HPDE6-E6E7 (cell line): ENCODE results near the gene MAP3K2.
"Not testable (repeated sequence)": the region's sequence is repeated elsewhere in the genome, so short reads cannot be mapped to it uniquely, and the experiment has no call there.

ENCODE experiments used
- DNase-seq: peaks from one replicate; pipeline ENCODE4 v3.0.0; 2011; ENCODE audit warnings: missing footprints; ENCODE audit errors: extremely low spot score

MAP3K2 gene

GRCh38 chr2:127382831-127383230 is 4.9 kb downstream of the MAP3K2 start:
- no peak for DNase-seq

GRCh38 chr2:127381762-127382161 is 6.0 kb downstream of the MAP3K2 start:
- no peak for DNase-seq

DNA sequence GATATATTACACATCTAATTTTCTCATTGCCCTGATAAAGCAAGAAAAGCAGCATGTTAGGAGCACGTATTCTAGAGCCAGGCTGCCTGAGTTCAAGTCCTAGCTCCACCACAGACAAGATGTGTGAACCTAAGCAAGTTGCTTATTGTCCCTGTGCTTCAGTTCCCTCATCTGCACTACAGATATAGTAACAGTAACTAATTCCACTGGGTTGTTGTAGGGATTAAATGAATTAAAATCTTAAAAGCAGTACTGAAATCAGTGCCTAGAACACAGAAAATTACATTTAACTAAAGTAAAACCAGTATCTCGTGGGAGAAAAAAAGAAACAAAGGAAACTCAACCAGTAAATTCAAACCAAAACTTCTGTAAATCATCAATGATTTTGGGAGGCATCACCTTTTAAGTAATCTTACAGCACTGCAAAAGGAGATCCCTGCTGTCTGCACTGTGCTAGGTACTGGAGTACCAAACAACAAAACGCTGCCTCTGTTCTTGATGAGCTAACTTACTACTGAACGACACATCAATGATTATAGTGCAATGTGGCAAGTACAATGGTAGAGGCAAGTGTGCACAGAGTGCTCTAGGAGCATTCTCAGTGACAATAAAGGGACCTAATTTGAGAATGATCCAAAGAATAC is 7.9 kb downstream of the MAP3K2 start:
- DNase-seq, result no peak

GRCh38 chr2:127378720-127379119 is 9.1 kb downstream of the MAP3K2 start:
- DNase-seq, result no peak

GRCh38 chr2:127377262-127377661 is 10.5 kb downstream of the MAP3K2 start:
- DNase-seq, result no peak

GRCh38 chr2:127376257-127376656 is 11.5 kb downstream of the MAP3K2 start:
- no peak for DNase-seq

DNA sequence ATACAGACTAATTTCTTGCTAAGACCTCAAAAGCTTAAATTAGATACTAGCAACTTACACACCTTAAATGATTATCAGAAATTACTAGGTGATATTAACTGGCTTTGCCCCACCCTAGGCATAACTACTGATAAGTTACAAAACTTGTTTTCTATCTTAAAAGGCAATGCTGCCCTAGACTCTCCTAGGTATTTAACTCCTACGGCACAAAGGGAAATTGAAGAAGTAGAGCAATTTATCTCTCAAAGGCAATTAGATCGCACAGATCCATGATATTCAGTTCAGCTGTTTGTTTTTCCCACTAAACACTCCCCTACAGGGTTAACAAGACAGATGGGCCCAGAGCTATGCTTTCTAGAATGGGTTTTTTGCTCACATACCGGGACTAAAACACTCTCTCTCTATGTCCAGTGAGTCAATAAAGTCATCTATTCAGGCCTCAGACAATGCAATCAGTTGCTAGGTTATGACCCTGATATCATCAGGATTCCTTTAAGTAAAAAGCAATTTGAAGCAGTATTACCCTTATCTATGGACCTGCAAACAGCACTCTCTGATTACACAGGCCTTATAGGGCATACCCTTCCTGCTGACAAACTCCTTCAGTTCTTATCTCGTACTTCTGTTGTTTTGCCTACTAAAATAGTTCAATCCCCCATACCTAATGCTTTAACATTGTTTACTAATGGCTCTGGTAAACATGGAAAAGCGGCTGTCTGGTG is 14.3 kb downstream of the MAP3K2 start:
- DNase-seq, result no peak

GRCh38 chr2:127371037-127371436 is 16.7 kb downstream of the MAP3K2 start:
- DNase-seq, result no peak

DNA sequence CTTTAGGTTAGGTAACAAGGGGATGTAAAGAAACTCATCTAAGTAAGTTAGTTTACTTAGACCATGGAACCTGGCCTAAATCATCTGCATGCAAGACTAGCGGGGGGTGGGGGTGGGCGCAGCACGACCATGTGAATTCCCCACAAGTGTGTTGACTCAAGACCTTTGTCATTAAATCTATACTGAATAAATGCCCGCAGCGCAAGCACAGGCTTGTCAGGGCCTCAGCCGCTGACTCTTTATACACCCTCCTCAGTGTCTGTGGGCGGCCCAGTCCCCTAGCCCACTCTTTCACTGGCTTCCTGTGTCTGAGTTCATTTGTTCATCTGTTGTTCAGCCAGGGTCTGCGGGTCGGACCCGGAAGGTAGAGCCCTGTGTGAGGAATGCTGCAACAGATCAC is 17.8 kb downstream of the MAP3K2 start:
- DNase-seq, result no peak

DNA sequence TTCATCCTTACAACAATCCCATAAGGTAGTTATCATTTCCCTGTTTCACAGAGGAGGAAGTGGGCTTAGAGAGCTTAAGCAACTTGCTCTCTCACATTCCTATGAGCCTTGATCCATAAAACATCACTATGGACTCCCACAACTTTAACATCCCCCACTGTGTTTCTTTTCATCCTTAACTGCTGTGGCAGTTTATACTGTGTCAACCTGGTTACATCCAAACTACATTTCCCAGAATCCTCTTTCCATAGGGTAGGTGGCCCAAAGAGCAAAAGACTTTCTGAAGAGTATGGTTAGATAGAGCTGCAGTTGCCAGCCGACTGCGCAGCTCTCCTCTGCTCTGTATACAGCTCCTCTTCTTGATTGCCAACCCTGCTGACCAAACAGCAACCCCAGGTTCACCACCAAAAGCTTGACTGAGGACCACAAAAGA is 22.5 kb downstream of the MAP3K2 start:
- DNase-seq, result no peak

- no peak for DNase-seq
Measured at GRCh38 chr2:127362971-127363370, 24.8 kb downstream of the MAP3K2 start.

- no peak for DNase-seq
Measured at GRCh38 chr2:127361929-127362885, 25.6 kb downstream of the MAP3K2 start.

- no peak for DNase-seq
Measured at GRCh38 chr2:127360242-127360641, 27.5 kb downstream of the MAP3K2 start.

- DNase-seq, result no peak
Measured at GRCh38 chr2:127359520-127359919, 28.3 kb downstream of the MAP3K2 start.

DNA sequence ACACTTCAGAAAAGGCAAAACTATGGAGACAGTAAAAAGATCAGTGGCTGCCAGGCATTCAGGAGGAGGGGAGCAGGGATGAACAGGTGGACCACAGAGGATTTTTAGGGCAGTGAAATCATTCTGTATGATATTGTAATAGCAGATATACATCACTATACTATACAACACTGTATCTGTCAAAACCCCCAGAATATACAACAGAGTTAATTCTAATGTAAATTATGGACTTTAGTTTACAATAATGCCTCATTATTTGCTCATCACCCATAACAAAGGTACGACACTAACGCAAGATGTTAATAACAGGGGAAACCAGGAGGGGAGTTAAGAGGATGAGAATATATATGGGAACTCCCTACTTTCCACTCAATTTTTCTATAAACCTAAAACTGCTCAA is 28.8 kb downstream of the MAP3K2 start:
- no peak for DNase-seq

GRCh38 chr2:127358044-127358443 is 29.7 kb downstream of the MAP3K2 start:
- no peak for DNase-seq

GRCh38 chr2:127357591-127357990 is 30.2 kb downstream of the MAP3K2 start:
- DNase-seq, result no peak

DNA sequence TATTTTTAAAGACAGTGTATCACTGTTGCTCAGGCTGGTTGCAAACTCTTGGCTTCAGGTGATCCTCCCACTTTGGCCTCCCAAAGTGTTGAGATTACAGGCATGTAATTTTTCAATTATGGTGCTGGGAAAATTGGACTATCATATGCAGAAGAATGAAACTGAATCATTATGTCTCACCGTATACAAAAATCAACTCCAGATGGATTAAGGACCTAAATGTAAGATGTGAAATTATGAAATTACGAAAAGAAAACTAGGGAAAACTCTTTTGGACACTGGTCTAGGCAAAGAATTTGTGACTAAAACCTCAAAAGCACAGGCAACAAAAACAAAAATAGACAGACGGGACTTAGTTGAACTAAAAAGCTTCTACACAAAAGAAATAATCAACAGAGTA is 31.2 kb downstream of the MAP3K2 start:
- DNase-seq, result no peak

DNA sequence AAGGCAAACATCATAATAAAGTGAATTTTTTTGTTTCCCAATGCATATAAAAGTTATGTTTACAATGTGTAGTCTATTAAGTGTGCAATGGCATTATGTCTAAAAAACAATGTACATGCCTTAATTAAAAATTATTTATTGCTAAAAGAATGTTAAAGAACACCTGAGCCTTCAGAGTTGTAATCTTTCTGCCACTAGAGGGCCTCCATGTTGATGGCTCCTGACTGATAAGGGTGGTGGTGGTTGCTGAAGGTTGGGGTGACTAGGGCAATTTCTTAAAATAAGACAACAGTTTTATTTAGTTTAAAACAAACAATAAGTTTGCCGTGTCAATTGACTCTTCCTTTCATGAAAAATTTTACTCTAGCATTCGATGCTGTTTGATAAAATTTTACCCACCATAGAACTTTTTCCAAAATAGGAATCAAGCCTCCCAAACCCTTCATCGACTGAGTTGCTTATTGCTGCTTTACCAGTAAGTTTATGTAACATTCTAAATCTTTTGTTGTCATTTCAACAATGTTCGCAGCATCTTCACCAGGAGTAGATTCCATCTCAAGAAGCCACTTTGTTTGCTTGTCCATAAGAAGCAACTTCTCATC is 32.3 kb downstream of the MAP3K2 start:
- DNase-seq, result peak; percentile 25

DNA sequence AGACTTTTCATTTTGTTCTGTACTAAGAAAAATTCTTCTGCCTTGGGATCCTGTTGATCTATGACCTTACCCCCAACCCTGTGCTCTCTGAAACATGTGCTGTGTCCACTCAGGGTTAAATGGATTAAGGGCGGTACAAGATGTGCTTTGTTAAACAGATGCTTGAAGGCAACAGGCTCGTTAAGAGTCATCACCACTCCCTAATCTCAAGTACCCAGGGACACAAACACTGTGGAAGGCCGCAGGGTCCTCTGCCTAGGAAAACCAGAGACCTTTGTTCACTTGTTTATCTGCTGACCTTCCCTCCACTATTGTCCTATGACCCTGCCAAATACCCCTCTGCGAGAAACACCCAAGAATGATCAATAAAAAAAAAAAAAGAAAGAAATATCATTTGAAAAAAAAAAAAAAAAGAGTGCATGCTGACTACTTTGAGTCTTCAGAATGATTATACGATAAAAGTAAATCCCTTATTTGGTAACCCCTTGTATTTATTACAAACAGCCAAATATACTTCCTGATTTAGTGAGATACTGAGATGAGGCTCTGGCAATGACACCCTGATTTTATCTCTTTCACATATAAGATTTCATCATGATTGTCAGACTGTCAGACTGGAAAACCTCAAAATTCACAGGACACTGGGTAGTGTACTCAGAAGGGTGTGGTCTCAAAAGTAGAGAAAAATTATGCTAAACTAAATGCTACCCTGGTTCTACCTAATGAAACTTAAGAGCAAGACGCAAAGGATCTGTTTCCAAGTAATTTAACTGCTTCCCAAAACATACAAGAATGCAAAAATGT is 33.7 kb downstream of the MAP3K2 start:
- DNase-seq, result not testable (repeated sequence)

DNA sequence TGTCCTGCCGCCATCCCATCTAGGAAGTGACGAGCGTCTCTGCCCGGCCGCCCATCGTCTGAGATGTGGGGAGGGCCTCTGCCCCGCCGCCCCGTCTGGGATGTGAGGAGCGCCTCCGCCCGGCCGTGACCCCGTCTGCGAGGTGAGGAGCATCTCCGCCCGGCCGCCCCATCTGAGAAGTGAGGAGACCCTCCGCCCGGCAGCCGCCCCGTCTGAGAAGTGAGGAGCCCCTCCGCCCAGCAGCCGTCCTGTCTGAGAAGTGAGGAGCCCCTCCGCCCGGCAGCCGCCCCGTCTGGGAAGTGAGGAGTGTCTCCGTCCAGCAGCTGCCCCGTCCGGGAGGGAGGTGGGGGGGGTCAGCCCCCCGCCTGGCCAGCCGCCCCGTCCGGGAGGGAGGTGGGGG is 34.6 kb downstream of the MAP3K2 start:
- DNase-seq, result not testable (repeated sequence)
